ENCODE measurements around the gene LANCL2. TPM values are rescaled to one million over a fixed set of nuclear protein-coding genes. Genes with fewer than 3 reads are reported as not detected.
"Not testable (repeated sequence)": the region's sequence is repeated elsewhere in the genome, so short reads cannot be mapped to it uniquely, and the experiment has no call there.

Gene LANCL2
- total RNA-seq, 1 donor from 2014 or later, result 6.2 TPM

GRCh38 chr7:55352947-55353273 is 12.2 kb upstream of the LANCL2 start:
- ATAC-seq; DNase-seq (ENCODE audit: missing footprints); intact Hi-C loops (cut with DNase I): not testable (repeated sequence)

- DNase-seq (ENCODE audit: missing footprints), result no peak
- no peak for ATAC-seq
- intact Hi-C loops (cut with DNase I), result loop anchor here (10.0 kb wide), 1 partner anchor 594 kb away; the partner anchor contains the start of gene MRPS17
These were observed 4.7 kb upstream of the LANCL2 start for GRCh38 chr7:55360486-55360885.

GRCh38 chr7:55361560-55361959 is 3.6 kb upstream of the LANCL2 start:
- intact Hi-C loops (cut with DNase I), result loop anchor here (10.0 kb wide), 1 partner anchor 593 kb away; the partner anchor contains the start of gene MRPS17
- ATAC-seq (no peak), DNase-seq (ENCODE audit: missing footprints) (no peak)

GRCh38 chr7:55362927-55363326 is 2.2 kb upstream of the LANCL2 start:
- DNase-seq (ENCODE audit: missing footprints) (no peak), ATAC-seq (no peak)
- intact Hi-C loops (cut with DNase I), result loop anchor here (10.0 kb wide), 1 partner anchor 592 kb away; the partner anchor contains the start of gene MRPS17

GRCh38 chr7:55363386-55364170 is 1.6 kb upstream of the LANCL2 start:
- DNase-seq (ENCODE audit: missing footprints), result no peak
- ATAC-seq, result no peak
- intact Hi-C loops (cut with DNase I), result loop anchor here (2.0 to 10.0 kb wide), 2 partner anchors 209 to 591 kb away; partner anchors contain the start of genes MRPS17 and VOPP1

GRCh38 chr7:55365675-55366460 is 731 bp downstream of the LANCL2 start:
- peak; percentile 98 for DNase-seq (ENCODE audit: missing footprints)
- peak; percentile 99 for ATAC-seq
- intact Hi-C loops (cut with DNase I), result loop anchor here (2.0 to 10.0 kb wide), 4 partner anchors 51 to 589 kb away; partner anchors contain the start of genes MRPS17 and VOPP1

GRCh38 chr7:55366461-55367070 is 1.4 kb downstream of the LANCL2 start:
- intact Hi-C loops (cut with DNase I), result loop anchor here (5.0 to 10.0 kb wide), 3 partner anchors 51 to 588 kb away; partner anchors contain the start of gene MRPS17
- DNase-seq (ENCODE audit: missing footprints), result no peak
- ATAC-seq, result peak; percentile 12

GRCh38 chr7:55367283-55367840 is 2.2 kb downstream of the LANCL2 start:
- DNase-seq (ENCODE audit: missing footprints) (no peak), ATAC-seq (no peak)
- intact Hi-C loops (cut with DNase I), result loop anchor here (5.0 to 10.0 kb wide), 3 partner anchors 50 to 587 kb away; partner anchors contain the start of gene MRPS17

- intact Hi-C loops (cut with DNase I), result loop anchor here (5.0 to 10.0 kb wide), 3 partner anchors 48 to 585 kb away; partner anchors contain the start of gene MRPS17
- DNase-seq (ENCODE audit: missing footprints), result no peak
- ATAC-seq, result no peak
These were observed 4.6 kb downstream of the LANCL2 start for GRCh38 chr7:55369427-55370400.

GRCh38 chr7:55374213-55374612 is 9.1 kb downstream of the LANCL2 start:
- DNase-seq (ENCODE audit: missing footprints), result no peak

GRCh38 chr7:55375237-55375636 is 10.1 kb downstream of the LANCL2 start:
- ATAC-seq, result no peak
- intact Hi-C loops (cut with DNase I), result no loop called here

More at GRCh38 chr7:55374213-55374612, 9.1 kb downstream of the LANCL2 start:
- ATAC-seq, result no peak
- intact Hi-C loops (cut with DNase I), result no loop called here

GRCh38 chr7:55377162-55377817 is 12.2 kb downstream of the LANCL2 start:
- no peak for ATAC-seq
- no peak for DNase-seq (ENCODE audit: missing footprints)
- intact Hi-C loops (cut with DNase I), result no loop called here

More at GRCh38 chr7:55375237-55375636, 10.1 kb downstream of the LANCL2 start:
- no peak for DNase-seq (ENCODE audit: missing footprints)

GRCh38 chr7:55379285-55379684 is 14.1 kb downstream of the LANCL2 start:
- DNase-seq (ENCODE audit: missing footprints) (no peak), ATAC-seq (no peak)
- intact Hi-C loops (cut with DNase I), result no loop called here

GRCh38 chr7:55381189-55381588 is 16.1 kb downstream of the LANCL2 start:
- ATAC-seq, result no peak
- intact Hi-C loops (cut with DNase I), result no loop called here
- no peak for DNase-seq (ENCODE audit: missing footprints)

- intact Hi-C loops (cut with DNase I), result no loop called here
- no peak for ATAC-seq
- DNase-seq (ENCODE audit: missing footprints), result no peak
These were observed 16.6 kb downstream of the LANCL2 start for GRCh38 chr7:55381696-55382095.

GRCh38 chr7:55382251-55382650 is 17.1 kb downstream of the LANCL2 start:
- no peak for ATAC-seq
- DNase-seq (ENCODE audit: missing footprints), result no peak
- intact Hi-C loops (cut with DNase I), result no loop called here

- intact Hi-C loops (cut with DNase I), result no loop called here
- DNase-seq (ENCODE audit: missing footprints), result no peak
- ATAC-seq, result no peak
These were observed 21.4 kb downstream of the LANCL2 start for GRCh38 chr7:55386541-55386940.
